Prostate gland (tissue), 2 donors: ENCODE results near the gene EPS8. TPM values are rescaled to one million over a fixed set of nuclear protein-coding genes. Genes with fewer than 3 reads are reported as not detected.

Experiments
- DNase-seq: peaks from one replicate; pipeline ENCODE4 v3.0.0-alpha.2; 2019; ENCODE audit warnings: low spot score
- H3K27ac ChIP-seq, 2 donors: fragments of 200-600 bp; sonication (generic); 2 replicates each; pipeline ENCODE4 v1.5.1; 2017 to 2019
- H3K27me3 ChIP-seq: fragments of 200-600 bp; sonication (generic); replicated peaks from 2 replicates; pipeline ENCODE4 v1.5.1; 2019; ENCODE audit not compliant: insufficient read depth
- H3K36me3 ChIP-seq, 2 donors: fragments of 200-600 bp; sonication (generic); 1 replicate in 1 of 2; 2 replicates in 1 of 2; pipeline versions ENCODE4 v1.5.1 to v1.8.1; 2017 to 2019
- H3K4me1 ChIP-seq: fragments of 200-600 bp; sonication (generic); replicated peaks from 2 replicates; pipeline ENCODE4 v1.5.1; 2019
- H3K4me3 ChIP-seq, 2 donors: fragments of 200-600 bp; sonication (generic); 2 replicates each; pipeline ENCODE4 v1.5.1; 2017 to 2019
- H3K9me3 ChIP-seq: fragments of 200-600 bp; sonication (generic); 2 replicates; pipeline ENCODE4 v1.5.1; 2017
- POLR2A ChIP-seq: fragments of 450-650 bp; IDR thresholded peaks from one replicate; pipeline ENCODE4 v1.6.1; 2016; ENCODE audit warnings: antibody characterized with exemption, mild to moderate bottlenecking
- POLR2AphosphoS5 ChIP-seq: sonication (generic); formaldehyde crosslinking; IDR thresholded peaks from one replicate; pipeline ENCODE4 v1.6.1; 2017; ENCODE audit warnings: antibody characterized with exemption
- WGBS: methylation state at CpG from one replicate; pipeline ENCODE4 v1.1.5; 2018; 5-methylcytosine and 5-hydroxymethylcytosine counted together
- intact Hi-C: fragments of 100-400 bp; cut with DNase I; formaldehyde crosslinking; loops from one replicate; pipeline ENCODE4 v1.14.2; 2022
- total RNA-seq, 2 donors: library from RNA; depleted of rRNA; stranded (reverse); fragments of >200 nt; gene quantifications; one replicate each; pipeline ENCODE4 v1.1.0, GENCODE V29; 2016
- TF ChIP-seq, protein P1 (sequence below), 4 experiments: fragments of 200-600 bp in 2 of 4; fragments of 450-650 bp in 2 of 4; sonication (generic) in 2 of 4; IDR thresholded peaks; 1 replicate in 3 of 4; 2 replicates in 1 of 4; pipeline ENCODE4 v1.5.1; 2016 to 2019; ENCODE audit warnings: antibody characterized with exemption in 4 of 4, mild to moderate bottlenecking in 2 of 4, moderate library complexity in 2 of 4

The EPS8 gene
- total RNA-seq, 2 donors from 2014 or later, result 47.5 to 67.4 TPM

DNA sequence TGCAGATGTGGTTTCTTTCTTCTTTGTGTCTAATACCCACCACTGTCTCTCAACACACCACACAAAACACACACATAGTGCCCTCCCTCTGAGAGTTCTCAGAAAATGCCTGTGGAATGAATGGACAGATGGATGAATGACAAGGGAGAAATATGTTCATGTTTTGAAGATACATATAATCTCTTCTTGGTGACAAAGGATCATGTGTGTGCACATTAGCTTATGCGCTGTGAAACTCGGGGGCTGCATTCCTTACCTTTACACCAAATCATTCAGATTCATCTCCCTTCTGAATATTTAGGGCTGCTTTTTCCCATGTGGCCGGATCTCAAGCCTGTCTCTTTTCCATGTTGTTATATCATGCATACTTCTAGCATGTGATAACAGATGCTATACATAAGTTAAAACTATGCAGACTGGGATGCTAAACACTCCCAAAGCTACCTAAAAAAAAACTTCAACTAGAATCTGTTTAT, 111.4 kb downstream of the EPS8 start:
- Histone ChIP-seq H3K27ac (no peak overlapping the region), H3K27me3 (no peaks in the 10 kb centered on the region), H3K4me3 (no peak overlapping the region), H3K9me3 (no peaks in the 10 kb centered on the region), H3K36me3 (no peaks in the 10 kb centered on the region), H3K4me1 (no peaks in the 10 kb centered on the region)
- 83% methylated on average over 3 of the region's 3 CpGs for WGBS
- DNase-seq, result no peak
- TF ChIP-seq POLR2A, result no peak
- TF ChIP-seq, protein P1, sequence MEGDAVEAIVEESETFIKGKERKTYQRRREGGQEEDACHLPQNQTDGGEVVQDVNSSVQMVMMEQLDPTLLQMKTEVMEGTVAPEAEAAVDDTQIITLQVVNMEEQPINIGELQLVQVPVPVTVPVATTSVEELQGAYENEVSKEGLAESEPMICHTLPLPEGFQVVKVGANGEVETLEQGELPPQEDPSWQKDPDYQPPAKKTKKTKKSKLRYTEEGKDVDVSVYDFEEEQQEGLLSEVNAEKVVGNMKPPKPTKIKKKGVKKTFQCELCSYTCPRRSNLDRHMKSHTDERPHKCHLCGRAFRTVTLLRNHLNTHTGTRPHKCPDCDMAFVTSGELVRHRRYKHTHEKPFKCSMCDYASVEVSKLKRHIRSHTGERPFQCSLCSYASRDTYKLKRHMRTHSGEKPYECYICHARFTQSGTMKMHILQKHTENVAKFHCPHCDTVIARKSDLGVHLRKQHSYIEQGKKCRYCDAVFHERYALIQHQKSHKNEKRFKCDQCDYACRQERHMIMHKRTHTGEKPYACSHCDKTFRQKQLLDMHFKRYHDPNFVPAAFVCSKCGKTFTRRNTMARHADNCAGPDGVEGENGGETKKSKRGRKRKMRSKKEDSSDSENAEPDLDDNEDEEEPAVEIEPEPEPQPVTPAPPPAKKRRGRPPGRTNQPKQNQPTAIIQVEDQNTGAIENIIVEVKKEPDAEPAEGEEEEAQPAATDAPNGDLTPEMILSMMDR (IDR thresholded peaks at IDR 0.05), result no peak
- intact Hi-C loops, result no loop called here

DNA sequence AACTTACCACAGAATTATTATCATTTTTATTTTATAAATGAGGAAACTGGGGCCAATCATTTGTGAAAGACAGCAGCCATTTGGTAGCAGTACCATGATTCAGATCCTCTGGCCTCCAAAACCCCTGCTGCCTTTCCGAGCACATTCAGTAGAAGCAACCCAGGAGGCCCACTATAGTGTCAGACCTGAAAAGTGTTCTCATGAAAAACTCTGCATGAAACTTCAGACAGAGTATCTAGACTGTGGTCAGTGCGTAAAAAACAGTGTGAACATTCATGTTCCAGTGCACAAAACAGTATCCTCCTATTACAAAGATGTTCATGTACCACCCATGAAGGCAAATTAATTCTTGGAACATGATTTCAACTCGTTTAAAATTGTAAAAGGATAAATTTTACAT, 112.0 kb downstream of the EPS8 start:
- DNase-seq, result no peak
- WGBS, result 73% methylated on average over 3 of the region's 3 CpGs
- Histone ChIP-seq H3K4me3 (no peak overlapping the region), H3K27ac (no peak overlapping the region), H3K9me3 (no peaks in the 10 kb centered on the region), H3K36me3 (no peaks in the 10 kb centered on the region), H3K4me1 (no peaks in the 10 kb centered on the region), H3K27me3 (no peaks in the 10 kb centered on the region)
- TF ChIP-seq POLR2A, result no peak
- TF ChIP-seq POLR2AphosphoS5, result no peak
- TF ChIP-seq, protein P1 (IDR thresholded peaks at IDR 0.05), result no peak
- intact Hi-C loops, result no loop called here

DNA sequence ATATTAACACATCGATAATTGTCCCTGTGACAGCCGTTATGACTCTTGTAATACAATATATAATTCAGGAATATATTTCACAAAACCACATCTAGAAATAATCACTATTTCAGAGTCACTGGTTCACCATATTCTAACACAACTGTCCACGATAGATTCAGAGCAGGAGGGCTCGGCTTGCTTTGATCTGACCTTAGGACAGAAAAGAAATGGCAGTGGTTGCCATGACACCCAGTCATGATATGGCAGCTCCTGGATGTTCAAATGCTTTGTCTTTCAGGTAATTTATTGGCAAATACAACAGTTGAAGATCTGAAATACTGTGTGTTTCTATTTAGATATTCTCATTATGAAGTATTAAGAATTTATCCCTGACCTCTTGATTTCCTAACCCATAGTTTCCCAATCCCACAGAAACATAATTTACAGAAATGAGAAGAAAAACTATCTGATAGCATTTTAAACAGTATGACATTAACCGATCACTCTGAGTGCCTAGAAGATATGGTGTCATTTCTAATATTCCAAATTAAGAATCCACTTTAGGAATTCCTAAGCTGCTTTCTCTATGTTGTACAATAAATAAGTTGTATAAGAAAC, 116.4 kb downstream of the EPS8 start:
- no peak overlapping the region for H3K4me3 ChIP-seq

DNA sequence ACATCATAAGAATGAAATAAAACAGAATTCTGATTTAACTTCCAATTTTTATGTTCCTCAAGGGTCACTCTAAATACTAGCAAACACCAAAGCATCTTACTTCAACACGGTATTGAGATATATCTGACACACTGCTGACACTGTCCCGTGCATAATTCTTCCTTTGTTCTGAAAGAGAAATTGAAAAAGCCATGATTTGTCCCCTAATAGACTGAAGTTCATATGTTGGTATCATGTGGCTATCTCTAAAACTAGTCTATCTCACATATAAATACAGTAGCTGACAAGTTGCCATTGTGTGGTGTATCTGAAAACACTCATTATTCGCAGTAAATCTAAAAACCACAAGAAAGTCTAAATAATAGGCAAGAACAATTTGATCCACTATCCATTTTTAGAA, 118.4 kb downstream of the EPS8 start:
- H3K4me1 ChIP-seq, result no peaks in the 10 kb centered on the region
- no peaks in the 10 kb centered on the region for H3K9me3 ChIP-seq
- H3K27me3 ChIP-seq, result no peaks in the 10 kb centered on the region
- DNase-seq, result no peak
- intact Hi-C loops, result no loop called here
- TF ChIP-seq, protein P1 (IDR thresholded peaks at IDR 0.05), result no peak
- no peak for TF ChIP-seq POLR2A
- WGBS, result 83% methylated on average over 3 of the region's 3 CpGs
- H3K27ac ChIP-seq, result no peak overlapping the region
- no peaks in the 10 kb centered on the region for H3K36me3 ChIP-seq
- H3K4me3 ChIP-seq, result no peak overlapping the region

More for the DNA sequence above, 116.4 kb downstream of the EPS8 start:
- 98% methylated on average over 5 of the region's 5 CpGs for WGBS
- H3K27me3 ChIP-seq, result no peaks in the 10 kb centered on the region
- intact Hi-C loops, result no loop called here
- no peaks in the 10 kb centered on the region for H3K9me3 ChIP-seq
- no peak overlapping the region for H3K27ac ChIP-seq
- no peak for TF ChIP-seq POLR2AphosphoS5
- TF ChIP-seq, protein P1 (IDR thresholded peaks at IDR 0.05), result no peak
- TF ChIP-seq POLR2A, result no peak
- no peak for DNase-seq
- H3K36me3 ChIP-seq, result no peaks in the 10 kb centered on the region
- no peaks in the 10 kb centered on the region for H3K4me1 ChIP-seq

DNA sequence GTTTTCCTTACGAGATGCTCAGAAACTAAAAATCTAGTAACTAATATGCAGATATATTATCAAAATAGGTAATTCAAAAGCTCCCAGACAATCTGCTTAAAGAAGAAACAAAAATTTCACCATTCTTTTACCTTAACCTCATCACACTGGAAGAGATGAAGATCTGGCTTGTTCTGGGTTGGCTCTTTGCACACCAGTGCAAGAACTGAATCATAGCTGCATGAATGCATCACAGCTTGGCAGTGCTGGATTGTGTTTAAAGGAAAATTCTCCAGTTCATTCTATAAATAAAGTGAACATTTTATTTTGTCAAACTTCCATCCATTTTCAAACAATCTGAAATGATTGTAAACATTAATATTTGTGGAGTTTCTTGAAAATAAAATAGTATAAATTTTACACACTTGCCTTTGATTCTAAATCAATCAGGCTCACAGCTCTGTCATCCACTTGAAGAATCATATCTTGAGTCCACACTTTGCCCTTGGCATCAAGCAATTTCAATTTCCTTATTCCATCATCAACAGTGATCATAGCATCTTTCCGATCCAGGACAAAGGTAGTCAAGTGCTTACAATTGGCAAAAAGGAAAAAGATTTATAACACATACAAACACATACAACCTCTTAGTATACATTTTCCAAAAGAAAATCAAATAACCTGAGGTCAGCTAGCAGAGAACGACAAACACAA, 119.8 kb downstream of the EPS8 start:
- intact Hi-C loops, result no loop called here
- no peak overlapping the region for H3K27ac ChIP-seq
- WGBS, result 60% methylated on average over 3 of the region's 3 CpGs

More for the DNA sequence above, 119.8 kb downstream of the EPS8 start:
- DNase-seq, result no peak
- no peaks in the 10 kb centered on the region for H3K9me3 ChIP-seq
- no peak for TF ChIP-seq POLR2AphosphoS5
- TF ChIP-seq POLR2A, result no peak
- TF ChIP-seq, protein P1 (IDR thresholded peaks at IDR 0.05), result no peak
- H3K4me1 ChIP-seq, result no peaks in the 10 kb centered on the region
- no peaks in the 10 kb centered on the region for H3K27me3 ChIP-seq
- no peaks in the 10 kb centered on the region for H3K36me3 ChIP-seq
- H3K4me3 ChIP-seq, result no peak overlapping the region
